Activated B cell treated with CpG ODN at 0.5 μM for 24 hours (primary cell): ENCODE measurements around the gene ARHGAP6. TPM values are rescaled to one million over a fixed set of nuclear protein-coding genes. Genes with fewer than 3 reads are reported as not detected.

Experiments used
- ATAC-seq: fragments of 200-7000 bp; cut with Tn5 transposase; one replicate; pipeline ENCODE4 v1.10.0; 2021; ENCODE audit warnings: low read depth, mild to moderate bottlenecking, moderate library complexity
- CTCF ChIA-PET: fragments of 350-600 bp; sonication (Branson Sonifier 250); formaldehyde crosslinking; loops from one replicate; lab custom pipeline; 2021; ENCODE audit warnings: antibody characterized with exemption; lab: Charles Lee
- POLR2A ChIA-PET: fragments of 350-600 bp; sonication (Branson Sonifier 250); formaldehyde crosslinking; loops from one replicate; lab custom pipeline; 2021; ENCODE audit warnings: antibody characterized with exemption; lab: Charles Lee
- DNase-seq: peaks from one replicate; pipeline ENCODE4 v3.0.0; 2022
- H3K27ac Mint-ChIP-seq: one replicate; pipeline ENCODE4 v1.8.0; 2020; ENCODE audit warnings: mixed read lengths
- H3K27me3 Mint-ChIP-seq: one replicate; pipeline ENCODE4 v1.8.0; 2021; ENCODE audit warnings: mixed read lengths
- H3K36me3 Mint-ChIP-seq: one replicate; pipeline ENCODE4 v1.8.0; 2021; ENCODE audit warnings: low read depth, mixed read lengths
- H3K4me1 Mint-ChIP-seq: one replicate; pipeline ENCODE4 v1.8.0; 2021; ENCODE audit warnings: mixed read lengths
- H3K4me3 Mint-ChIP-seq: one replicate; pipeline ENCODE4 v1.8.0; 2020; ENCODE audit warnings: mild to moderate bottlenecking, mixed read lengths
- H3K9me3 Mint-ChIP-seq: one replicate; pipeline ENCODE4 v1.8.0; 2020; ENCODE audit warnings: mixed read lengths
- intact Hi-C: fragments of 100-400 bp; cut with micrococcal nuclease; formaldehyde crosslinking; loops from one replicate; pipeline ENCODE4 v1.15.1; 2024
- total RNA-seq: library from RNA; stranded (reverse); gene quantifications from 2 replicates; pipeline ENCODE4 v1.2.3, GENCODE V29; 2022
- TF ChIP-seq, protein P1 (sequence below): fragments of 200-600 bp; IDR thresholded peaks from one replicate; pipeline ENCODE4 v1.8.0; 2022; ENCODE audit warnings: antibody characterized with exemption, mild to moderate bottlenecking

Gene ARHGAP6
- total RNA-seq, 1 donor from 2014 or later: 0.42 TPM

DNA sequence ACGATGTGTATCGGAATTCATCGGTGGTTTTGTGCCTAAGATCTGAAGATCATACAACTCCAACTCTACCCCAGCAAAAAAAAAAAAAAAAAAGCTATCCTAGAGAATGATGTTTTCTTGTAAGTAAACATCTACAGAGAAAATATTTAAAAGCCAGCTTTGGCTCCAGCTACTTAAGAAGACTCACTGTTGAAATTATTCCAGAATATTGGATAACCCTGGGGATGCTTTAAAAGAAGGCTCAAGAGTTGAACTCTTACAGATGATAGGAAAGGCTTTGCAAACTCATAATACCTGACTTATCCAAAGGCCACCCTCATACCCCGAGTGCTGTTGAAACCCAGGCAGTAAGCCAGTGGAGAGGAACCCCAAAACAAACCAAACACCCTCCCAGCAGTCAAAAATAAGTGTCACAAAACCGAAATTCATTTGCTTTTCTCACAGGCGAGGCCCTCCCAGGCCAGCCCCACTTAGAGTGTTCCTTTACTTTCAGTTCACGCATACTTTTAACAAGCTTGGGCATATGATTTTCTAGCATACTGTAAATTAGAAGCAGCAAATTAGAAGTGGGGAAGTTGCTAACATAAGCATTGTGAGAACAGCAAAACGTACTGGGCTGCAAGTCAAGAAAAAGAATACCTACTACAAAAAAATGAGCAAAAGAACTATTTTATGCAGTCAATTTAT, 375.2 kb downstream of the ARHGAP6 start:
- DNase-seq (no peak), ATAC-seq (no peak)
- H3K27ac Mint-ChIP-seq: no peak overlapping the region
- no peaks in the 10 kb centered on the region for H3K36me3 Mint-ChIP-seq
- intact Hi-C loops: no loop called here
- no peaks in the 10 kb centered on the region for H3K4me1 Mint-ChIP-seq
- H3K4me3 Mint-ChIP-seq: no peak overlapping the region
- TF ChIP-seq, protein P1, sequence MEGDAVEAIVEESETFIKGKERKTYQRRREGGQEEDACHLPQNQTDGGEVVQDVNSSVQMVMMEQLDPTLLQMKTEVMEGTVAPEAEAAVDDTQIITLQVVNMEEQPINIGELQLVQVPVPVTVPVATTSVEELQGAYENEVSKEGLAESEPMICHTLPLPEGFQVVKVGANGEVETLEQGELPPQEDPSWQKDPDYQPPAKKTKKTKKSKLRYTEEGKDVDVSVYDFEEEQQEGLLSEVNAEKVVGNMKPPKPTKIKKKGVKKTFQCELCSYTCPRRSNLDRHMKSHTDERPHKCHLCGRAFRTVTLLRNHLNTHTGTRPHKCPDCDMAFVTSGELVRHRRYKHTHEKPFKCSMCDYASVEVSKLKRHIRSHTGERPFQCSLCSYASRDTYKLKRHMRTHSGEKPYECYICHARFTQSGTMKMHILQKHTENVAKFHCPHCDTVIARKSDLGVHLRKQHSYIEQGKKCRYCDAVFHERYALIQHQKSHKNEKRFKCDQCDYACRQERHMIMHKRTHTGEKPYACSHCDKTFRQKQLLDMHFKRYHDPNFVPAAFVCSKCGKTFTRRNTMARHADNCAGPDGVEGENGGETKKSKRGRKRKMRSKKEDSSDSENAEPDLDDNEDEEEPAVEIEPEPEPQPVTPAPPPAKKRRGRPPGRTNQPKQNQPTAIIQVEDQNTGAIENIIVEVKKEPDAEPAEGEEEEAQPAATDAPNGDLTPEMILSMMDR: no peak
- H3K9me3 Mint-ChIP-seq: no peaks in the 10 kb centered on the region
- no peaks in the 10 kb centered on the region for H3K27me3 Mint-ChIP-seq
- POLR2A ChIA-PET: no interaction called here
- CTCF ChIA-PET: no interaction called here

DNA sequence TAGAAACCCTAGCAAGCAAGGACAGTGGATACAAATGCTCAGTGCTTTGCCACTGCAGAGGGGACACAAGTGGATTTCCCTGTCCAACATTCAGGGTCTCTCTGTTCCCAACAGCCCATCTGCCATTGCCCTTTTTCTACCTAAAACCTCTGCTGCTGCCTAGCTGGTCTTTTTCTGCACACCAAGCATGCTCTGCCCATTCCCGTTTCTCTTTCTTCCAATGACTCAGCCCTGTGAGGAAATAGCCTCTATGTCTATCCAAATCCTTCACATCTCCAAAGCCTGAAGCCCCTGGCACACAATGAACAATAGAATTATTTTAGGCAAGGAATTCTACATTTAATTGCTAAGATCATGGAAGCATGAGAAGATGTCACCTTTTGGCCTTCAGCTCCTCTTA, 378.2 kb downstream of the ARHGAP6 start:
- Mint-ChIP-seq H3K27ac (no peak overlapping the region), H3K4me1 (no peaks in the 10 kb centered on the region), H3K4me3 (no peak overlapping the region), H3K27me3 (no peaks in the 10 kb centered on the region), H3K36me3 (no peaks in the 10 kb centered on the region), H3K9me3 (no peaks in the 10 kb centered on the region)
- POLR2A ChIA-PET: no interaction called here
- CTCF ChIA-PET: no interaction called here
- intact Hi-C loops: no loop called here
- TF ChIP-seq, protein P1: no peak
- DNase-seq: no peak
- no peak for ATAC-seq

DNA sequence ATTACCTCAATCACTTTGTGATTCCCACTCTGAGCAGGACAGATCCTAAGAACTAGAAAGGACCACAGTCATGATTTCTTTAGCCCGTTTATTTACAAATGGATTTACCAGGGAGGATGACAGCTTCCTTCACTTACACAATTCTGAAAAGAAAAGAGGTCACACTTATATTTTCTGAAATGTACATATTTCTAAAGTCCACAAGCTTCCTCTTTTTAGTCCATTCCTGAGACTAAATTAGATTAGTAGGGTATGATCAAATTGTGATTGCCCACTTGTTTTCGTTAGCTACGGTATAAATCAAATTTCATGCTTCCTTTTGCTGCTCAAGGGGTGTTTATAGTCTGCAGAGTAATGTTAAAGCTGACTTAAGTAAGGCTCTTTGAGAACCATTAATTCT, 380.1 kb downstream of the ARHGAP6 start:
- intact Hi-C loops: no loop called here
- Mint-ChIP-seq H3K4me1 (no peaks in the 10 kb centered on the region), H3K27me3 (no peaks in the 10 kb centered on the region), H3K9me3 (no peaks in the 10 kb centered on the region), H3K36me3 (no peaks in the 10 kb centered on the region), H3K27ac (no peak overlapping the region), H3K4me3 (no peak overlapping the region)
- no peak for ATAC-seq
- CTCF ChIA-PET: no interaction called here
- POLR2A ChIA-PET: no interaction called here
- TF ChIP-seq, protein P1: no peak
- DNase-seq: no peak

- no peaks in the 10 kb centered on the region for H3K9me3 Mint-ChIP-seq
- H3K4me1 Mint-ChIP-seq: no peaks in the 10 kb centered on the region
- DNase-seq (no peak), ATAC-seq (no peak)
- POLR2A ChIA-PET: no interaction called here
- TF ChIP-seq, protein P1: no peak
- no peaks in the 10 kb centered on the region for H3K36me3 Mint-ChIP-seq
- no peak overlapping the region for H3K27ac Mint-ChIP-seq
- intact Hi-C loops: no loop called here
- no peak overlapping the region for H3K4me3 Mint-ChIP-seq
- H3K27me3 Mint-ChIP-seq: no peaks in the 10 kb centered on the region
- CTCF ChIA-PET: no interaction called here
Observed at GRCh38 chrX:11282043-11282442, 383.7 kb downstream of the ARHGAP6 start.

DNA sequence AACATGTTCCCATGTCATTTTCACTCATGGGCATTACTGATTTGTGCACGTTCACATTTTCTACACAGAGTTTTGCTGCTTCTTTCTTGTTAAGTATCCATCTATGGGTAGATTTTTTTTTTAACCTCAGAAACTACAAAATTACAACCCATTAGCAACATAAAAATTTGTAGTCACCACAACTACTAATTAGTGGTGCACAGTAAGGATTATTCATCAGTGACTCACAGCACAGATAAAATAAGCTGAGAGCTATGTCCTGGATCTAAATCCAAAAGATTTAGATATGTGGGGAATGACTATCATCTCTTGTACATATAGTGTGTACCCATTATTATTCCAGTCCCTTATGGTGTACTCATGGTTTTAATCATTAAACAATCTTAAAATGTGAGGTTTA, 392.2 kb downstream of the ARHGAP6 start:
- ChIA-PET POLR2A (no interaction called here), CTCF (no interaction called here)
- no peak for DNase-seq
- ATAC-seq: no peak
- Mint-ChIP-seq H3K36me3 (no peaks in the 10 kb centered on the region), H3K4me1 (no peaks in the 10 kb centered on the region), H3K4me3 (no peak overlapping the region), H3K9me3 (no peaks in the 10 kb centered on the region), H3K27ac (no peak overlapping the region), H3K27me3 (peaks cover 8% of the 10 kb centered on the region)
- intact Hi-C loops: no loop called here
- TF ChIP-seq, protein P1: no peak
